GM10266 (cell line): ENCODE results near the gene SMC4.
"Not testable (repeated sequence)": the region's sequence is repeated elsewhere in the genome, so short reads cannot be mapped to it uniquely, and the experiment has no call there.

ENCODE experiments used
- DNase-seq: peaks from one replicate; pipeline ENCODE4 v3.0.0; 2012; ENCODE audit errors: extremely low spot score
- CTCF ChIP-seq: IDR thresholded peaks from 2 replicates; pipeline ENCODE4 v1.5.1; 2012; ENCODE audit warnings: mild to moderate bottlenecking, low read depth; ENCODE audit not compliant: control insufficient read depth, insufficient read depth; ENCODE audit errors: missing control alignments

Gene SMC4

GRCh38 chr3:160446522-160447056 is 47.1 kb downstream of the SMC4 start:
- DNase-seq = no peak
- TF ChIP-seq CTCF = no peak

- no peak for TF ChIP-seq CTCF
- DNase-seq = no peak
These were observed 48.1 kb downstream of the SMC4 start for GRCh38 chr3:160447544-160447943.

- DNase-seq = peak; percentile 68
- TF ChIP-seq CTCF = no peak
These were observed 49.6 kb downstream of the SMC4 start for GRCh38 chr3:160448845-160449635.

GRCh38 chr3:160449636-160450598 is 50.5 kb downstream of the SMC4 start, which contains the start of gene TRIM59:
TSS of gene TRIM59 (minus strand) at chr3:160449786. CDS start at chr3:160439183, 10,603 bp downstream.
- no peak for TF ChIP-seq CTCF
- peak; percentile 98 for DNase-seq

GRCh38 chr3:160450846-160451245 is 51.4 kb downstream of the SMC4 start:
- DNase-seq = no peak
- TF ChIP-seq CTCF = no peak

GRCh38 chr3:160451602-160452001 is 52.2 kb downstream of the SMC4 start:
- no peak for DNase-seq
- no peak for TF ChIP-seq CTCF

- not testable (repeated sequence) for DNase-seq
These were observed 52.8 kb downstream of the SMC4 start for GRCh38 chr3:160452251-160452650.
